HG02642 (cell line): ENCODE data around the gene CXCR5.

Experiments used
- ATAC-seq: cut with Tn5 transposase; IDR thresholded peaks from one replicate; pipeline ENCODE4 v1.9.1; 2021; ENCODE audit warnings: mild to moderate bottlenecking; ENCODE audit not compliant: unreplicated experiment, poor library complexity

CXCR5 gene

DNA sequence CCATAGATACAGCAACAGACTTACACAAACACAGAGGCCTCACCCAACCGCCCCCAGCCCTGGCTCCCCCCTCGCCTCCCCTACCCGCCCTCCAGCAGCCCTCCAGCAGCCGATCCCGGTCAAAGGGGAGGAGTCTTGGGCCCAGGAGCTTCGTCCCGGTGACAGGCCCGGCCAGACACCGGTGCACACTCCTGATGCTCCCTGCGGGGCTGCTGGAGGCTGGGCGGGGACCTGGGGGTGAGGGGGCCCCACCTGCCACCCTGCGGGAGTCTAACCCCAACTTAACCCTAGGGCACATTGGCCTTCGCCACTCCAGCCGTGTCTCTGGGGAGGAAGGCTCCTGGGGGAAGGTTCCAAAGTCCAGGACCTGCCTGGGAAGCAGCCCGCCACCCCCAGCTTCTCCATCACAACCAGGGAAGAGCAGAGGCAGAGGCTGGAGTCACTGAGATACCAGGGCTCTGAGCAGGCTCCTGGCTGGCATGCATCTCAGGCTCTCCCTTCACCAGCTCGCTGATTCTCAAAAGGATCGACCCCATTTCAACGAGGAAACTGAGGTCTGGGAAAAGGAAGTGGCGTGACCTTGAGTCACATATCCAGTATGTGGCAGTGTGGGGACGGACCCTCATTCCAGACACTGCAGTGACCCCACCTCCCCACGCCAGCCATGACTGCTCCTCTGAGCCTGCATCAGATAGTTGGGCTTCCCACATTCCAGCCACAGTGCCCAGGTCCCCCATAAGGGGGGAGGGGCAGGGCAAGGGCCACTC lies 27.6 kb downstream of the CXCR5 start:
- ATAC-seq = no peak

DNA sequence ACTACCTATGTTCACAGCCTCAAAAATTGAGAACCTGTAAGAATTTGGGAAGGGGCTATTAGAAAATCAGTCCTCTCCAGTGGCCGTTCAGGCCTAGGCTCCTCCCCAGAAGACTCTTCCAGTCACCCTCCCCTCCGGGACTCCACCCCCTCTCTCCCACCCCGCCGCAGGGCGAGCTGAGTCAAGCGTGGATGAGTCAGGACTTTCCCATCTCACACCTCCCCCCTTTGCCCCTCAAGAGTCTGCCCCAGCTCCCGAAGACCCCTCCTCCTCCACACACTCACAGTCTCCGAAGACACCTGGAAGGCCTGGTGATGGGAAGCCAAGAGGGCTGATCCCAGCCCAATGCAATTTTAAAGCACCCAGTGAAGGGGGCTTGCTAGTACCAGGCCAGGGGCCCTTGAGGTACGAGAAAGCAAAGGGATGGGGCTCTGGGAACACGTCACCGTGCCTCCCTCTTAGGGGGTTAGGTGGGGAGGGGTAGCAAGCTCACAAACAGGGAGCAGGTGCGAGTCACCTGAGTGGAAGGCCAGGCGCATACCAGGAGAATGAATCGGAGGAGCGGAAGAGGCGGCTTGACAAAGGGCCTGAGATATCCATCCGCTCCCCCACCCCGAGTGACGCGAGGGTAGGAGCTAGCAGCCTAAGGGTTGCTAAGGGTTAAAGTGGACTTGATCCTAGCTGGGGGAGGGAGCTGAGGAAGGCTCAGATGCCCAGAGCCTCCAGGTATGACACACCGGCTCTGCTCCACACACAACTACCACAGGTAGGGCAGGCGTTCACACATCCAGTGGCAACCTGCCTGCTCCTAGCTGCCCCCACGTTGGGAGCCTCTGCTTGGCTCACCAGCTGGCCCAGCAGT lies 28.4 kb downstream of the CXCR5 start:
- ATAC-seq = no peak

DNA sequence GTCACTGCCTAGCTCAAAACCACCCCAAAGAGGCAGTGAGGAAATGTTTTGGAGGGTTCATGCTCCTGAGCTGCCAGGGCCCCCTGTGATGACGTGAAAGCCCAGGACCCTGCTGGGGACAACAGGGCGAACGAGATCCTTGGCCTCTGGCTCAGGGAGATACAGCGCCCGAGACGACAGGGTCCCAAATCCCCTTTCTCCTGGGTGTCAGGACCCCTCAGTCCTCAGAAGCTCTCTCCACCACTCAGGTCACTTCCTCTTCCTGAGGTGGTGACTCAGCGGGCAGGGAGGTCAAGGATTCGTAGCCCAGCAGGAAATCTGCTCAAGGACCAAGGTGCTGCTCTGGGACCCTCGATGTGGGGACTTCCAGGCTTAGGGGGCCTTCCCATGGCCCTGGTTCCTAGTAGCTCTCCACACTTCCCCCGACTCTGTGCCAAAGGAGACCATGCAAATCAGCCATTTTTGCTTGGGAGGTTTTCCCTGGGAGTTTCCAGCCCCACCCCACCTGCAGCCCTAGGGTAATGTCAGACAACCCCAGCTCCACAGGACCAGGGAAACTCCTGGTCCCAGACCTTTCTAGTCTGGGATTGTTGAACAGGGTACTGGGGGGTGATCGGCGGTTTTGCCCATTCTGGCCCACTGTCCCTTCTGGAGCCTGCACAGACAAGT lies 29.2 kb downstream of the CXCR5 start:
- ATAC-seq = no peak

DNA sequence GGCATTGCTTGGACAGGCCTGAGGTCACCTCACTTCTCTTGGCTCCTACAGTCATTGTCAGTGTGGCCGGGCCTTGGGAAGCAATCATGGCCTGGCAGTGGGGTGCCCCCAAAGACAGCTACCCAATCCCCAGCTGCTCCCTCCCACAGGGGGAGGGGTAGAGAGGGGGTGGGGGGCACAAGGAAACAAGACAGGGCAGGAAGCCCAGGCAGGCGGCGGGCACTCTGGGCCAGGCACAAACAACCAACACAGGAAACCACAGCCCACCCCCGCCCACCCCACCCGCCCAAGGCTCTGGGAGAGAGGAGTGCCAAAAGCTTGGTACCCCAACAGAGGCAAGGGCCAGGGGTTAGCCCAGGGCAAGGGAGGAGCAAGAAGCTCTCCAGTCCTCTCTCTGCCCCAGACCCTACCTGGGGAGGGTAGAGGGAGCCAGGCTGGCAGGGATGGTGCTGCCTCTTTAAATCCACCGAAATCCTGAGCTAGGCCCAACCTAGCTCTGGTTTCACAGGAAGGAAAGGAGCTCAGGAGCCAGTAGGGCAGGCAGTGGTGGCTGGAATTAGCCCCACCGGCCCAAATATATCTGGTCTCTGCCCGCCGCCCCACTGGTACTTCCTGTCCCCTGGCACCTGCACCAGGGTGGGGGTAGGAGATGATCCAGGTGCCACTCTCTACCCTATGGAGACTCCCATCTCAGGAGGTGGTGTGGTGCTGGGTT lies 29.9 kb downstream of the CXCR5 start:
- ATAC-seq = no peak

DNA sequence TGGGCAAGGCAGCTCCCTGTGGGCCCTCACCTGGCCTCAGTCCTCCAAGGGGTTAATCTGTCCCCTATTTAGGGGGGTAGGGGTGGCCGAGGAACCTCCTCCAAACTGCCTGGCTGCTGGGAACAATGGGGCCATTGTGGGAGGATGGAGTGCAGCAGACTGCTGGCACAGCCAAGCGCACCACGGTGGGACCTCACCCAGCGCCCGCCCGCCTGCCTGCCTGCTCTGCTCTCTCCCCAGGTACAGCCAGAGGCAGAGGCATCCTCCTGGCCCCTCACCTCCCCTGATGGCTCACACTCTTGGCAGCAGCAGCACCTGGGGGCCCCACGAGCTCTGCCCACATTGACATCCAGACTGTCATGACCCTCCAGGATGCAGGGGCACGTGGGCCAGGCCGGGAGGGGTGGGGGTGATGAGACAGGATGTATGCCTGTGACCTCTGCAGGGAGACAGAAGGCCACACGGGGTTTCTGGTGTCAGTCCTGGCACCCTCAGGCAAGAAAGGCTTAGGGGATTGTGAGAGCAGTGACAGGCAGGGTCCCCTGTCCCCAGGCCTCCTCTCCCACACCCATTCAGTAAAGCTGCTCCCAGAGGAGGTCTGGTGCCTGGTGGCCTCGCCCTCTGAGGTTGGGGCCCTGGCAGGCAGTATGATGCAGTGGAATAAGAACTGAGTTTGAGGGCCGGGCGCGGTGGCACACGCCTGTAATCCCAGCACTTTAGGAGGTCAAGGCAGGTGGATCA lies 30.7 kb downstream of the CXCR5 start:
- no peak for ATAC-seq

DNA sequence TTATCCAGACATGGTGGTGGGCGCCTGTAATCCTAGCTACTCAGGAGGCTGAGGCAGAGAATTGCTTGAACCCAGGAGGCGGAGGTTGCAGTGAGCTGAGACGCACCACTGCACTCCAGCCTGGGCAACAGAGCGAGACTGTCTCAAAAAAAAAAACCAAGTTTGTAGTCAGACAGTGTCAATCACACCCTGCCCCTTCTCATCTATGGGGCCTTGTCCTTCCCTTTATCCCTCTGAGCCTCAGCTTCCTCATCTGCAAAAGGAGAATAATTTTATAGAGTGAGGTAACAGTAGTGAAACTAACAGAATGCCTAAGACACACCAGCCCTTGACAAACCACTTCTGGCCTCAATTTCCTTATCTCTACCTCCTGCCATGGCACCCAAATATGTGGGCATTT lies 31.3 kb downstream of the CXCR5 start:
- no peak for ATAC-seq

DNA sequence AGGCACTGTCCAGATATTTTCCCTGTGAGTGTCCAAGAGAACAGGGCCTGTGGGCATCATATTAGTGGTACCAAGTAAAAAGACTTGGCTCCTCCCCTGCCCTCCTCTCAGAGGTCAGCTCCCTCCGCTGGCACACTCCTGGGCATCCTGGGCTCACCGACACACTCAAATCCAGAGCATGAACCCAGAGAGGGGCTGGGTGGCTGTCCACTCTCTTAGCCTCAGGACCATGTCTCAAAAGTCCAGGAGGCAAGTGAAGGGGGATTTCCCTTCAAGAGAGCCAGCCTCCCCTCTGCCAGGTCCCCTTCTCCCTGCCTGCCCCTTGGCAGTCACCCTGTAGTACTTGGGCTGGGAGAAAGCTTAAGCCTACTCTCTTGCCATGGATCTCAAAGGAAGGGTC lies 31.7 kb downstream of the CXCR5 start:
- no peak for ATAC-seq

DNA sequence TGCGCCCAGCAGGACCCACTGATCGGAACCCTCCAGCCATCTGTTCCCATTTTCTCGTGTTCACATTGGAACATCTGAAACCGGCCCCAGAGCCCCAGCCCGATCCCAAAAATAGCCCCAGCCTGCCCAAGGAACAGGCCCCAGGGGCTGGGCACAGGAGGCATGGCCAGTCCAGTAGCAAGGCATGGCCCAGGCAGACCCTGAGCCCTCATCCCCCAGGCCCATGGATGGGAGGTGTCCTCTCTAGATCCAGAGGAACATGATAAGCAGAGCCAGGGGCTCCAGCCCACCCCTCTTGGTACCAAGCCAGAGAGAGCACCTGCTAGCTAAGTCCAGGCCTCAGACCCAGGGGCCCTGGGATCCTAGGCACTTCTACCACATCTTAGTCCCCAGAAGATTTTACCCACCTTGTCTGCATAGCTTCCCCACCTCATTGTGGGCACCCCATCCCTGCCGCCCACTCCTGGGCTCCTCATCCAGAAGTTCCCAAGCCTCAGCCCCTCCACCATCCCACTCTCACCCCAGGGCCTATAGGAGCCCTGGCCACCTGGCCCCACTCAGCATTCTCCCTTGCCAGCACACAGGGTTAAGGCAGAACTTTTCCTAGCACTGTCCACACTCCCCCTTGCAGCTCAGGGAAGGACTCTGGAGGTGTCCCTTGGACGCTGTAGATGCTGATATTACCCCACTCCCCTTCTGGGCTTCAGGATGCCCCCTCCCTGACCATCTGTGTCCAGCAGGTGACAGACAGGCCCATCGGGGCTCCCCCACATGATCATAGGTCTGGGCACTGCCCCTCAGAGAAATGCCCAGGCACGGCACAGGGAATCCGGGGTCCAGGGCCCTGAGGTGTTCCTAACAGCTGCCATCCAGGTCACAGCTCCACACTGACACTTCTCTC lies 32.5 kb downstream of the CXCR5 start:
- no peak for ATAC-seq

DNA sequence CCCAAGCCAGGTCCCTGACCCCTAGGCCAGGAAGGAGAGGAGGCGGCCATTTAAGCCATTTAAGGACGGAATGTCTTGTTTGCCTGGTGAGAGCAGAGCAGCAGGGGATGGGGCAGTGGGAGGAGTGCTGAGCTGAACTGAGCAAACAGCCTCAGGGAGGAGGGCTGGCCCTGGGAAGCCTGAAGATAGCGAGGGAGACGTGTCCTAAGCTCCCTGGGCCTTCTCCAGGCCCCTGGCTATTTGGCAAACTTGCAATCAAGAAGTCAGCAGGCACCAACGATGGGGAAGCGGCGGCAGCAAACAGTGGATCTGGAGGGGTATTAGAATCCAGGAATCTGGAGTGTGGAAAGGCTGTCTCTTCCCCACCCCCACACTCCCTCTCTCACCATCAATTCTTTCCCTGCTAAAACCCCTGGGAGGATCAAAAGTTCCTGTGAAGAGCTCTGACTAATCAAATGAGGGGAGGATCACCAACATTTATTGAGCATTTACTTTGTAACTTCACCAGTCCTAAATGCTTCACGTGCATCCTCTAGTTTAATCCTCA lies 33.2 kb downstream of the CXCR5 start:
- no peak for ATAC-seq

DNA sequence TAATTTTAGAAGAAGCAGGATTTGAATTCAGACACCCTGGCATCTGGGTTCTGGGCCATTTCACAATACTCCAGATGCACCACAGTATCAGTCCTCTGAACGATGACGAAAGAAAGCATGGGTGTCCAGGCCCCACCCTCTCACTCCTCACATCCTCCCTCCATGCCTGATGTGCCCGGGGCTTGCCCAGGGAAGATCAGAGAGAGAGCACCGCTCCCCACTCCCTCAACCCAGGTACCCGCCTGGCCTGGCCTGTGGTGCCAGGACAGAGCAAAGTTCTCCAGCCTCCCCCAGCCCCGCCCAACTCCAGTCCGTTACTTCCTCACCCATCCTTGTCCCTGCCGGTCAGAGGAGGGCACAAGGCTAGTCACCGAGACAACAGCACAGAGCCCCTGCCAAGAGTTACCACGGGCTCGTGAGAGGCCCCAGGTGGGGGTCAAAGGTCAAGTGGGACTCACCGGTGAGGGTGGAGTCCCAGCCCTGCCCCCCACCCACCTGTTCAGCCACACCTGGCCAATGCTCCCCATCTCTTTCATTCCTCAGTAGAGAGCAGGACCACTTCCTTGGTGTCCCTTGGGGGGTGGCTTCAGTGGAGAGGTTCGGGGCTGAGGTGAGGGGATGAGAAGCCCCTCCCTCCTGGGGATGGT lies 33.9 kb downstream of the CXCR5 start:
- no peak for ATAC-seq

DNA sequence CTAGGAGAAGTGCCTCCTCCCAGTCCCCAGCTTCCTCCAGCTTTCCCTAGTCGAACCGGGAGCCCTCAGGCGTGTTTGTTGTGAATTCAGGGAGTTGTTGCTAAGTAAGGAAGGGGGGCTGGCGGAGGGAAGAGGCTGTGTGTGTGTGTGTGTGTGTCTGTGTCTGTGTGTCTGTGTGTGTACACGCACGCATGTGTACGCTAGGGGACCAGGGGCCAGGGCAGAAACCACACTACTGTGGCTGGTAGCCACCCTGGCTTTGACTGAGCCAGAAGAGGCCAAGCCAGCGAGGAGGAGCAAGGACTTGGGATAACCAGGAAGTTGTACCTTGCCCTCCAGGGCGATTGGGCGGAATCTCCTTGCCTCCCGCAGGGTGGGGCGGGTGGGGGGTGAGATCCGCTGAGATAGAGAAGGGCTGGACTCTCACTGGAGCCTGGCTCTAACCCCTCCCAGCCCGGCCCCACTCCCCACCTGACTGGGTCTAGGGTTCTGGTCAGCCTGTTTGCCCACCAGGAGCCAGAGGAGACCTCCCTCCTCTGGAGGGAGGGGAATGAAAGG lies 34.5 kb downstream of the CXCR5 start:
- ATAC-seq = no peak

DNA sequence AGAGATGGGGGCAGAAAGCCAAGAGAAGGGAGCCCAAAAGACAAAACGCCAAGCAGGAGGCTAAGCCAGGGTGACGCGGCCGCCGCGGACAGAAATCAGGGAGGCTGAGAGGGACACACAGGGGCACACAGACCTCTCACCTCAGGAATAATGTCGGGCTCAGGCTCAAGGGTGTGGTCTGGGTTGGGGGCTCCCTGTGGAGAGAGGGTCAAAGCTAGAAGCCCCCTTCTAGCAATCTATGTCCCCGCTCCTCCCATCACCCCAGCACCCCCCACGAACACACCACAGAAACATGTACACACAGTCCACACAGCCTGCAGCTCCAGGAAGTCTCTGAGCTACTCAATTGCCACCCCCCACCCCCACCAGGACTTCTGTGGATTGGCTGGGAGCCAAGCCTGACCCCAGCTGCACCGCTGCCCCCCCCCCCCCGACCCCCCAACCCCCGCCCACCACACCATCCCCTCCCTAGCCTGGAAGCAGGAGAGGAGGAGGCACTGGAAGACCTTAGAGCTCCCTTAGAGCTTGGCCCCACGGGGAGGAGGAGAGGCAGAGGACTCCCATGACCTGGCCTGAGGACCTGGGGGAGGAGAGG lies 35.1 kb downstream of the CXCR5 start:
- no peak for ATAC-seq

DNA sequence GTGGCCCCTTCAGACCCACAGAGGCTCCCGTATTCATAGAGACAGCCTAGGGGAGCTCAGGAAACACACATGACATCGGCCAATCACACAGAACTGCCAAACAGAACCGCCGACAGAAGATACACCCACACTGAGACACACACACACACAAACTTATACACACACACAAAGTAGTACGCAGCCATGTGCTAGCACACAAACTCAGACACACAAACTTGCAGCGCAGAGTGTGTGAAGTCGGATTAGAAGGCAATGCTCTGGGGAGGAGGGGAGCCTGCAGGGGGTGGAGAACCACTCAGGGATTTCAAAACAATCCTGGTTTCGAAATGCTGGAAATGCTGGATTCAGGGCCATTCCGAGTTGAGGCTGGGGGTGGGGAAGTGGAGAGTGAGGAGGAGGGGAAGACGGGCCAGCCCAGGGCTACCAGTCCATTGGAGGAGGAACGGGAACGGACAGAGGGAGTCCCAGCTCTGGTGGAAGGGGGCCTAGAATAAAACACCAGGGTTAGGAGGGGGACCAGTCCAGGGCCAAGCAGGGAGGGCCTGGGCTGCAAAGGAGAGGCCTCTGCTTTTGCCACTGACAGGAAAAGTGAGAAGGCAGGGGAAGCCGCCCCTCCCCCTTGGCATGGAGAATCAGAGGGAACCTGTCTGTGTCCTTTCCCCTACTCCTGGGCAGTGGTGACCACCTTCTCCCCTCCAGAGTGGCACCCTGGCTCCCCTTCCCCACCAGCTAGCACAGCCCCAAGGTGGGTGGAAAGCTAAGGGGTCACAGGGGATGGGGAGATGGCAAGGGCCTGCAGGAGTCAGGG lies 37.6 kb downstream of the CXCR5 start:
- no peak for ATAC-seq

DNA sequence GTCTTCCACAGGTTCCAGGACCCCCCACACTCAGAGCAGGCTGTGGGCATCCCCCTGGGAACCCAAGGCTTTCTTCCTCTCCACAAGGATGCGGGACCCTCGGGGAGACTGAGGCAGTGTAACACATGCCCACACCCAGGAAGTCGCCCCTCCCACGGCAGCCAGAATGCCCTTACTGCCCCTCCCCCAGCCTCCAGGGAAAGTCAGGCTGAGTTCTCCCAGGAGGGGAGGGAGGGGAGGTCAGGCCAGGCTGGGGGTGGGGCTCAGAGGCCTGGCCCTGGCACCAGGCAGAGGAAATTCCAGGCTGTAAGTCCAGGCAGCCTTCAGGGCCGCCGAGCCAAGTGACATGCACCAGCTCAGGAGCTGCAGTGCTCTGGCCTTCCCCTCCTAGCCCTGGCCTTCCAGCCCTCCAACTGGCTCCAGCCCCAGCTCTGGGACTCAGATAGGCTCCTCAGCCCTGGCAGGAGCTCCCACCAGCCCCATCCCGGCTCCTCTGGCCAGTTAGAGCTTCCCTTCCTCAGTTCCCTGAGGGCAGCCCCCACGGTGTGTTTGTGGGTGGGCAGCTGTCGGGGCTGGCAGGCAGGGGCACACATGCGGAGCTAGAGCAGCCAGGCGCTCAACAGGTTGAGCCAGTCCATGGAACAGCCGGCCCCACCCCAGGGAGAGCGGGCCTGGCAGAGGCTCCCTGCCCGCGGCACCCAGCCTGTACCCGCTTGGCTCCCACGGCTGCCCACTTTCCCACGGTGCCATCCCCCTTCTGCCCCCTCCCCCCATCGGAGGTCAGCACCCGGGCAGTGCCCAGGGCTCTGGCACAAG lies 38.4 kb downstream of the CXCR5 start:
- ATAC-seq = no peak

DNA sequence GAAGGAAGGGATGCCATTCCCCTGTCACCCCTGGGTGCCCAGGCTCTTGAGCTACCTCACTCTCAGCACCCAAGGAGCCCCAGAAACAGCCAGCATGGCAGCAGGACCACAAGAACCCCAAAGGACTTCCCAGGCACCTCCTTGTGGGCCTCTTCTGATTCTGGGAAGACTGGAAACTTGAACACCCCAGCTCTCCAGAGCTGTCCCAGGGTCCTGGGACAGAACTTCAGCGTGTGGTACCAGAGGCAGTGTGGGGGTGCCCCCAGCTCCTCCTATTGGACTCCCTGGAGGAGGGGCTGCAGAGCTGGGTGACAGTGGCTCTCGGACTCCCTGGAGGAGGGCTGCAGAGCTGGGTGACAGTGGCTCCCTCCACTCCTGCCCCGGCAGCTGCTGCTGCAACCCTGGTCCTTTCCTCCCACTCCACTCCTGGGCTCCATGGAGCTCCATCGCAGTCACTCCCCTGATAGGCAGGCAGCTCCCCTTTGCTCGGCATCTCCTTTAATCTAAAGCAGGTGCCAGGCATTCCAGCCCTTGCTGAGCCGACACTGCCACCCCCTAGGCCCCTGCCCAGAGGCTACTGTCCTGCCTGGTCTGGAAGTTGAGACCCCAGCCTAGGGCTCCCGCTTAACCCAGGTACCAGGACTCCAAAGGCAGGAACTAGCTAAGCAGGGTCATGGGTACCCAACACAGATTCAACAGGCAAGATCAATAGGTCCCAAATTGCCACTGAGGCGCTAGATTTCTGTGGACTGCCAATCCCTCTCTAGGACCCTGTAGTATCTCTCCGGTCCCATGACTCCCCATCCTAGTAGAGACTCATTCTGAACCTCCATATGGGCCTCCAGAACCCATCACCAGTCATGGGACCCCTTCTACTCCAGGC lies 39.3 kb downstream of the CXCR5 start:
- no peak for ATAC-seq
